ENCODE measurements around the gene CCPG1.

CCPG1 gene

GRCh38 chr15:55383687-55384086 lies 24.5 kb downstream of the CCPG1 start:
- no peak for DNase-seq

GRCh38 chr15:55381595-55381994 lies 26.6 kb downstream of the CCPG1 start:
- no peak for DNase-seq

DNA sequence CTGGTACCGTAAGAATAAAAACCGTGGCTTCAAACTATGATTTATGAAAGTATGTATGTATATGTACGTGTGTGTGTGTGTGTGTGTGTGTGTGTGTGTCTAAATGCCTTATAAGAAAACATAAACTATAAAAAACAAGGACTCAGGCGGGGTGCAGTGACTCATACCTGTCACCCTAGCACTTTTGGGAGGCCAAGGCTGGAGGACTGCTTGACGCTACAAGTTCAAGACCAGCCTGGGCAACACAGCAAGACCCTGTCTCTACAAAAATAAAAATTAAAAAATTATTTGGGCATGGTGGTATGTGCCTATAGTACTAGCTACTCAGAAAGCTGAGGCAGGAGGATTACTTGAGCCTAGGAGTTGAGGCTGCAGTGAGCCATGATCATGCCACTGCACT lies 29.1 kb downstream of the CCPG1 start:
- no peak for DNase-seq

- DNase-seq, result no peak
Measured at GRCh38 chr15:55372701-55373440, 35.3 kb downstream of the CCPG1 start.

GRCh38 chr15:55366981-55367380 lies 41.2 kb downstream of the CCPG1 start:
- DNase-seq, result no peak

DNA sequence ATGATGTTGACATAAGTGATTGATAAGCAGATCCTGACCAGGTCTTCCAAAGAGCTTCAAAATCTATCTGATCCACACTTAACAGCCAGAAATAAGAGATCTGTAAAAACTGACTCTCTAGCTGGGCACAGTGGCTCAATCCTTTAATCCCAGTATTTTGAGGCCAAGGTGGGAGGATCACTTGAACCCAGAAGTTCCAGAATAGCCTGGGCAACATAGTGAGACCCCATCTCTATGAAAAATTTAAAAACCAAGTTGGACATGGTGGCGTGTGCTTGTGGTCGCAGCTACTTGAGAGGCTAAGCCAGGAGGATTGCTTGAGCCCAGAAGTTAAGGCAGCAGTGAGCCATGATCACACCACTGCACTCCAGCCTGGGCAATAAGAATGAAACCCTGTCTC lies 45.5 kb downstream of the CCPG1 start:
- DNase-seq, result no peak

DNA sequence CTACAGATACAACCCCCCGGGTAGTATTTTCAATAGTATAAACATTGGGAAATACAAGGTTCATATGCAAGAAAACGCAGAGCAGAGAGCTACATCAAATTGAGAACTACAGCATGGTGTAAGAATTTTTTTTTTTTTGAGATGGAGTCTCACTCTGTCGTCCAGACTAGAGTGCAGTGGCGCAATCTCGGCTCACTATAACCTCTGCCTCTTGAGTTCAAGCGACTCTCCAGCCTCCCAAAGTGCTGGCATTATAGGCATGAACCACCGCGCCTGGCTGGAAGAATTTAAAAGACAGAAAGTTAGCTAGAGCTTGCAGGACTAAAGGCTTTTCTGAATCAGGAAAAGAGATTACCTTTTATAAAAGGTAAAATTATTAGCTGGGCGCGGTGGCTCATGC lies 47.1 kb downstream of the CCPG1 start:
- no peak for DNase-seq

GRCh38 chr15:55360256-55360655 lies 47.9 kb downstream of the CCPG1 start:
- no peak for DNase-seq

DNA sequence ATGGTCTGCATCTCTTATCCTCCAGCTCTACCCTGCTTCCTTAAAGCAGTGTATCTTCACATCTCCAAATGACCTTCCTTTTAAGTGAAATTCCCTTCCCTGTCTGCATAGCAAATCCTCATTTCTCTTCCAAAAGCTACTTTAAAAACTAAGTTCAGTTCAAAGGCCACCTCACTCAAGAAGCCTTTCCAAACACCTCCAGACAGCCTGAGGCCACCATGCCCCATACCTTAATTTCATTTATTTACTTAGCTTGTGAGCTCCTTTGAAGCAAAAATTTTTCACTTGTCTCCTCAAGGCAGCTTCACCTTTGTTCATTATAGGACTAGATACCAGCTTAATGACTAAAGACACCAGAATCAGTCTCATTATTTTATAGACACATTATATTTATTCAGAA lies 49.7 kb downstream of the CCPG1 start:
- DNase-seq, result no peak

DNA sequence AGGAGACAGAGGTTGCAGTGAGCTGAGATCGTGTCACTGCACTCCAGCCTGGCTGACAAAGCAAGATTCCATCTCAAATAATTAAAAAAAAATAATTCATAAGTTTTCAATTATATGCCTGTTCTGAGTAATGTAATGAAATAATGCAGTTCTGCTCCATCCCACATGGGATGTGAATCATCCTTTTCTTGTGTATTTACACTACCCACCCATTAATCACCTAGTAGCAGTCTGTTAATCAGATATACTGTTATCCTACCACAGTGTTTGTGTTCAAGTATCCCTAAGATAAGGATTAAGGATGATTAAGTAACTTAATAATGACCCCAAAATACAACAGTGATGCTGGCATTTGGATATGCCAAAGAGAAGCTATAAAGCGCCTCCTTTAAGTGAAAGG lies 50.4 kb downstream of the CCPG1 start:
- DNase-seq, result no peak

- no peak for DNase-seq
Measured at GRCh38 chr15:55356985-55357585, 51.1 kb downstream of the CCPG1 start.

DNA sequence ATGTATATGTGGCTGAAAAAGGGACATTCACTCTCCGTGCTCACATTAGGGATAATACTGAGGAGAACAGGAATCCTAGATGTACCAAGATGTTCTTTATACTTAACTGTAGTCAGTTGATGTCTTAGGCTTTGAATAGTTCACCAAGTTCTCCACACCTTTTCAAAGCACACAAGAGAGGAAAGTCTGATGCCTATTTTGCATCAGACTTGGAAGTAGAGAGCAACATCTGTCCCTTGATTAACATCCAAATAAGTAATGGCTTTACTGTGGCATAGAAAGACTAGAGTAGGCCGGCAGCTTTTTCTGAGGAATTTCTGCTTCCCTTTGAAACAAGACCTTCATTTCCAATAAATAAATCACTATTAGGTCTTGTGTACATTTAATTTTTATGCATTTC lies 55.1 kb downstream of the CCPG1 start:
- no peak for DNase-seq

- no peak for DNase-seq
Measured at GRCh38 chr15:55349282-55349681, 58.9 kb downstream of the CCPG1 start.

DNA sequence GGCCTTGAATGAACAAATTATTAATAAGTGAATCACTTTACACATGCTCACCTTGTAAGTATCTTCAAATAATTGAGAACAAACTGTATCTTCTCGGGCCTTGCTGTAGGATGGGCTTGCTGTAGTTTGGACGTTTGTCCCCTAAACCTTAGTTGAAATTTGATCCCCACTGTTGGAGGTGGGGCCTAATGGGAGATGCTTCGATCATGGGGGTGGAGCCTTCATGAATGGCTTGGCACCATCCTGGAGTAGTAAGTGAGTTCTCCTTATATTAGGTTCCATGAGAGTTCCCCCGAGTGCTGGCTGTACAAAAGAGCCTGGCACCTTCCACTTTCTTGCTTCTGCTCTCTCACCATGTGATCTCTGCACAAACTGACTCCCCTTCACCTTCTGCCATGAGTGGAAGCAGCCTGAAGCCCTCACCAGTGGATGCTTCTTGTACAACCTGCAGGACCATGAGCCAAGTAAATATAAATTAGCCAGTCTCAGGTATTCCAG lies 59.8 kb downstream of the CCPG1 start:
- DNase-seq, result no peak

DNA sequence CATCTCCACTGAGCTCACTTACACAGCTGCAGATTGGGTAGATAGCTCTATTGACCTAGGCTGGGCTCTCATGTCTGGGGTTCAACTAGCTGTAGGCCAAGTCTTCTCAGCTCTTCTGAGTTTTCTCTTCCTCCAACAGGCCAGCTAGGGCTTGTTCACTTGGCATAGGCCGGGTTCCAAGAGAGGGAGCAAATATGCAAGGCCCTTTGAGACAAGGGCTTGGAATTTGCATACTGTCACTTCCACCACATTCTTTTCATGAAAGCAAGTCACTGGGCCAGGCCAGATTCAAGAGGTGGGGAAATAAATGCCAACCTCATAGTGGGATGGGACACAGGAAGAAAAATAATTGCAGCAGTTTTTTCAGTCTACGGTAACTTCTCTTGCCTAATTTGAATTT lies 64.0 kb downstream of the CCPG1 start:
- DNase-seq, result no peak

GRCh38 chr15:55343168-55343567 lies 65.0 kb downstream of the CCPG1 start:
- no peak for DNase-seq

DNA sequence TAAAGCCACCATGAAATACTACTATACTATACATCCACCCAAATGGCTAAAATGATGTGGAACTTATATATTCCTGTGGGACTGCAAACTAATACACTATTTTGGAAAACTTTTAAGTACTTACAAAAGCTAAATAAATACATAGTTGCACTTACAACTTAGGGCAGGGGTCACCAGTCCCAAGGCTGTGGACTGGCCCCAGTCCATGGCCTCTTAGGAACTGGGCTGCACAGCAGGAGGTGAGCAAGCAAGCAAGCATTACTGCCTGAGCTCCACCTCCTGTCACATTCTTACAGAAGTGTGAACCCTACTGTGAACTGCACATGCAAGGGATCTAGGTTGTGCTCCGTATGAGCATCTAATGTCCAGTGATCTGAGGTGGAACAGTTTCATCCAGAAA lies 71.0 kb downstream of the CCPG1 start:
- DNase-seq, result no peak

- no peak for DNase-seq
Measured at GRCh38 chr15:55334997-55335396, 73.2 kb downstream of the CCPG1 start.

- DNase-seq, result no peak
Measured at GRCh38 chr15:55334371-55334770, 73.8 kb downstream of the CCPG1 start.

GRCh38 chr15:55327387-55327786 lies 80.8 kb downstream of the CCPG1 start:
- DNase-seq, result no peak

DNA sequence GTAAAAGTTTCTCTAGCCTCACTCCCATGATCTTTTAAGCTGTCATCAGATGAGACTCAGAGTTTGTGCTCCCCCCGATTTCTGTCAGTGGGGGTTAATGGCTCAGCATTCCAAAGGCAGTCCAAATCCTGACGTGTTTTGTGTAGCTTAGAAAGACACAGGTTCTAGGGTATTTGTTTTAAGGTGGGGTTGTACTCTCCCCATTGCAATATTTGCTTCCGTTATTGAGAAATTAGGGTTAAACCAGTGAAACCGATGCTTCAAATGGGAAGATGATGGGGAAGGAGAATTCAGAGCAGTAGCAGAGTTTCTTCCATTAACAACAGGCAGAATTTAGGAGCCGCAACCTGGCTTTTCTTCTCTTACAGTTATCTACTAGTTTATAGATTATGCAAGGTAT lies 85.7 kb downstream of the CCPG1 start:
- no peak for DNase-seq

- no peak for DNase-seq
Measured at GRCh38 chr15:55320963-55321362, 87.2 kb downstream of the CCPG1 start.

GRCh38 chr15:55320238-55320550 lies 88.0 kb downstream of the CCPG1 start:
- no peak for DNase-seq

DNA sequence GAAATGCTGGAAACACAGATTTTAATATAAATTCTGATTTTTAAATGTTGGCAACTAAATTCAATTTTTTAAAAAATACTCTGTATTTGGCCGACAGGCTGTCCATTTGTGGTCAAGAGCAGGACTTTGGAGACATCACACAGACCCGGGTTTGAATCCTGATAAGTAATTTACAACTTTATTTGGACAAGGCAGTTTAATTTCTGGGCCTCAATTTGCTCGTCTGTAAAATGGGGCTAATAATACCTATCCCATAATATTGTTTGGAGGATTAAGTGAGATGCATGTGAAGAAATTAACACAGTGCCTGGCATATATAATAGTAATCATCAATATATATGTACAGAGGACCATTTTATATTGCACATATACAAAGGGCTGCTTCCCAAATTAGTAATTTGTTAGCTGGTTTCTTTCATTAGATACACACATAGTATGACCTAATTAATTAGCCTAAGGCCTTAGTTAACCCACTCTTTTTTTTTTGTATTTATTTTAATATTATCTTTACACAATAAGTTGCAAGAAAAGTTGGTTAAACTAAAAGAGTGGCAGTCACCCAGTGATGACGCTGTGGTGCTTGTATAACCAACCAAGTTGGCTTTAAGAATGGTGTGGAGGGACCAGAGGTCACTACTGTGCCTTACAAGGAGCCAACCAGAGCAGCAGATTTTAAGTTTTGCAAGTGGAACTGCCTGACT lies 88.5 kb downstream of the CCPG1 start:
- no peak for DNase-seq
